IMR-90 (cell line): ENCODE measurements around the gene NUDT7. TPM values are rescaled to one million over a fixed set of nuclear protein-coding genes. Genes with fewer than 3 reads are reported as not detected.

Experiments
- ATAC-seq: fragments of 200-7000 bp; cut with Tn5 transposase; 2 replicates; pipeline ENCODE4 v1.9.1; 2020; ENCODE audit warnings: low read depth, mild to moderate bottlenecking, moderate library complexity
- BruUV-seq: library from RNA; stranded (reverse); fragments of 400-500 nt; replicated peaks from 2 replicates; lab custom pipeline; 2021; lab: Mats Ljungman, UMichigan
- CTCF ChIA-PET: fragments of 300-600 bp; formaldehyde crosslinking; extraction: SDS; loops from one replicate; lab custom pipeline; 2021; ENCODE audit warnings: antibody characterized with exemption; lab: Yijun Ruan, JAX
- POLR2A ChIA-PET: fragments of 300-600 bp; sonication (Branson Sonifier 250); formaldehyde crosslinking; loops from one replicate; lab custom pipeline; 2022; ENCODE audit warnings: antibody characterized with exemption; ENCODE audit not compliant: unreplicated experiment; lab: Charles Lee
- DNase-seq: peaks from one replicate; pipeline ENCODE4 v3.0.0; 2013
- H2AFZ ChIP-seq: replicated peaks from 2 replicates; pipeline ENCODE3; 2013; ENCODE audit warnings: low read length, mild to moderate bottlenecking; ENCODE audit not compliant: poor library complexity
- H2AK5ac ChIP-seq: 2 replicates; pipeline ENCODE4 v1.6.1; 2013; ENCODE audit warnings: low read depth, low read length, inconsistent platforms
- H2AK9ac ChIP-seq: replicated peaks from 2 replicates; pipeline ENCODE3; 2013; ENCODE audit warnings: mild to moderate bottlenecking, low read depth, low read length, moderate library complexity; ENCODE audit not compliant: poor library complexity
- H2BK120ac ChIP-seq: 2 replicates; pipeline ENCODE4 v1.6.1; 2013; ENCODE audit warnings: low read depth, low read length, inconsistent platforms
- H2BK15ac ChIP-seq: 3 replicates; pipeline ENCODE4 v1.6.1; 2013; ENCODE audit warnings: low read depth, low read length, inconsistent platforms
- H2BK20ac ChIP-seq: 2 replicates; pipeline ENCODE4 v1.6.1; 2013; ENCODE audit warnings: low read depth, mild to moderate bottlenecking, inconsistent platforms, low read length, moderate library complexity
- H2BK5ac ChIP-seq: 2 replicates; pipeline ENCODE4 v1.6.1; 2013; ENCODE audit warnings: mild to moderate bottlenecking, low read depth, low read length, inconsistent platforms; ENCODE audit not compliant: poor library complexity, severe bottlenecking
- H3K14ac ChIP-seq: replicated peaks from 2 replicates; pipeline ENCODE4 v1.6.1; 2013; ENCODE audit warnings: low read depth, low read length, inconsistent platforms
- H3K18ac ChIP-seq: 2 replicates; pipeline ENCODE4 v1.6.1; 2013; ENCODE audit warnings: low read depth, low read length, control low read depth
- H3K23ac ChIP-seq: 2 replicates; pipeline ENCODE4 v1.6.1; 2013; ENCODE audit warnings: low read depth, low read length, inconsistent platforms
- H3K27ac ChIP-seq: 2 replicates; pipeline ENCODE4 v1.5.1; 2013; ENCODE audit warnings: mild to moderate bottlenecking, control low read depth, low read length; ENCODE audit not compliant: insufficient read depth
- H3K27me3 ChIP-seq: 2 replicates; pipeline ENCODE4 v1.6.1; 2013; ENCODE audit warnings: low read length; ENCODE audit not compliant: control insufficient read depth, insufficient read depth
- H3K36me3 ChIP-seq: 2 replicates; pipeline ENCODE4 v1.6.1; 2013; ENCODE audit warnings: low read length, mixed read lengths; ENCODE audit not compliant: control insufficient read depth, insufficient read depth
- H3K4ac ChIP-seq: 2 replicates; pipeline ENCODE4 v1.6.1; 2013; ENCODE audit warnings: low read depth, low read length, inconsistent platforms
- H3K4me1 ChIP-seq: 2 replicates; pipeline ENCODE4 v1.6.1; 2013; ENCODE audit warnings: low read length, mixed read lengths; ENCODE audit not compliant: control insufficient read depth, insufficient read depth
- H3K4me2 ChIP-seq: 2 replicates; pipeline ENCODE4 v1.6.1; 2013; ENCODE audit warnings: low read depth, mild to moderate bottlenecking, control low read depth, low read length, moderate library complexity
- H3K4me3 ChIP-seq: 2 replicates; pipeline ENCODE4 v1.5.1; 2013; ENCODE audit warnings: low read depth, mild to moderate bottlenecking, control low read depth, low read length, moderate library complexity; ENCODE audit not compliant: insufficient read depth
- H3K56ac ChIP-seq: 2 replicates; pipeline ENCODE4 v1.6.1; 2013; ENCODE audit warnings: low read length, inconsistent platforms; ENCODE audit not compliant: insufficient read depth; ENCODE audit errors: extremely low read depth
- H3K79me1 ChIP-seq, 2 experiments: 2 replicates each; pipeline ENCODE4 v1.6.1; 2013; ENCODE audit warnings: low read length in 2 of 2, inconsistent platforms in 1 of 2, low read depth in 1 of 2
- H3K9ac ChIP-seq: 2 replicates; pipeline ENCODE4 v1.6.1; 2013; ENCODE audit warnings: low read depth, low read length, control low read depth
- H3K9me1 ChIP-seq: 2 replicates; pipeline ENCODE4 v1.6.1; 2013; ENCODE audit warnings: low read length, inconsistent platforms; ENCODE audit not compliant: insufficient read depth
- H3K9me3 ChIP-seq: 2 replicates; pipeline ENCODE4 v1.6.1; 2013; ENCODE audit warnings: low read length; ENCODE audit not compliant: control insufficient read depth, insufficient read depth
- H4K20me1 ChIP-seq: 2 replicates; pipeline ENCODE4 v1.6.1; 2013; ENCODE audit warnings: low read length, inconsistent platforms; ENCODE audit not compliant: insufficient read depth
- H4K5ac ChIP-seq: 2 replicates; pipeline ENCODE4 v1.6.1; 2013; ENCODE audit warnings: mild to moderate bottlenecking, low read depth, low read length, control low read depth
- H4K8ac ChIP-seq, 2 experiments: 2 replicates each; pipeline ENCODE4 v1.6.1; 2013; ENCODE audit warnings: low read depth in 2 of 2, low read length in 2 of 2, control low read depth in 1 of 2, inconsistent platforms in 1 of 2
- H4K91ac ChIP-seq: 2 replicates; pipeline ENCODE4 v1.6.1; 2013; ENCODE audit warnings: low read depth, low read length, inconsistent platforms; ENCODE audit not compliant: insufficient read depth
- BHLHE40 ChIP-seq: fragments of 150-350 bp; IDR thresholded peaks from 2 replicates; pipeline ENCODE4 v1.6.1; 2016; ENCODE audit warnings: mild to moderate bottlenecking, low read depth, low read length
- CEBPB ChIP-seq: IDR thresholded peaks from 2 replicates; pipeline ENCODE4 v1.6.1; 2012; ENCODE audit warnings: low read depth, low read length, improper control_type of control experiment
- ELK1 ChIP-seq: fragments of 150-350 bp; IDR thresholded peaks from 2 replicates; pipeline ENCODE4 v1.6.1; 2016; ENCODE audit warnings: low read depth, mild to moderate bottlenecking, low read length, moderate library complexity, borderline replicate concordance
- FOS ChIP-seq: fragments of 150-350 bp; IDR thresholded peaks from 2 replicates; pipeline ENCODE4 v1.6.1; 2016; ENCODE audit warnings: low read depth, low read length
- USF2 ChIP-seq: fragments of 150-350 bp; IDR thresholded peaks from 2 replicates; pipeline ENCODE4 v1.6.1; 2017; ENCODE audit warnings: mild to moderate bottlenecking, antibody characterized with exemption, low read length, low read depth
- WGBS, 2 experiments: methylation state at CpG; one replicate each; pipeline versions ENCODE4 v1.1.5 to v1.1.7; 2013; ENCODE audit warnings: missing lambda C conversion rate in 2 of 2; ENCODE audit not compliant: insufficient read length in 1 of 2; ENCODE audit errors: extremely low coverage in 2 of 2; 5-methylcytosine and 5-hydroxymethylcytosine counted together
- dilution Hi-C: fragments of 300-500 bp; cut with HindIII; formaldehyde crosslinking; loops from one replicate; pipeline ENCODE4 v1.14.3; 2018; ENCODE audit warnings: low sequenced_read_pairs; ENCODE audit not compliant: unreplicated experiment
- in situ Hi-C: fragments of 300-500 bp; cut with MboI; formaldehyde crosslinking; loops from 3 replicates; pipeline ENCODE4 v1.14.3; 2019; ENCODE audit warnings: low sequenced_read_pairs, inconsistent platforms, mixed read lengths
- intact Hi-C: fragments of 100-400 bp; cut with micrococcal nuclease; formaldehyde crosslinking; loops from 2 replicates; pipeline ENCODE4 v1.10.0; 2022
- polyA plus RNA-seq, 3 experiments: library from polyadenylated mRNA; depleted of rRNA; stranded (reverse); fragments of >200 nt; gene quantifications; 2 replicates each; pipeline ENCODE4 v1.2.3, GENCODE V29; 2012; ENCODE audit warnings: low replicate concordance in 1 of 3
- total RNA-seq: library from RNA; depleted of rRNA; stranded (reverse); fragments of >200 nt; gene quantifications from 2 replicates; pipeline ENCODE4 v1.2.3, GENCODE V29; 2012

The NUDT7 gene
- total and polyA plus RNA-seq, 2 of the 4 experiments (the other 2 are of a cell fraction) = 4.3 to 6.2 TPM

GRCh38 chr16:77724174-77724573 is 1.9 kb downstream of the NUDT7 start:
- ChIA-PET CTCF (no interaction called here), POLR2A (no interaction called here)
- Histone ChIP-seq H2BK120ac (no peak overlapping the region), H3K27ac (no peak overlapping the region), H3K36me3 (no peaks in the 10 kb centered on the region), H2AK5ac (no peak overlapping the region; the same call in 1 of the 2 replicates), H2BK15ac (peak overlapping the region; percentile 15; the same call in 1 of the 3 replicates), H3K4ac (peak overlapping the region; percentile 15; the same call in 1 of the 2 replicates), H2BK5ac (no peak overlapping the region), H3K4me2 (no peak overlapping the region), H3K18ac (no peak overlapping the region), H3K4me3 (no peak overlapping the region), H3K9ac (no peak overlapping the region), H2BK20ac (0 out of 2 replicates have a peak overlapping the region, but pooled peaks have one; percentile 57), H2AFZ (no peak overlapping the region), H3K9me3 (no peaks in the 10 kb centered on the region), H3K79me1 (no peaks in the 10 kb centered on the region), H3K27me3 (no peaks in the 10 kb centered on the region), H4K5ac (no peak overlapping the region), H4K8ac (no peak overlapping the region), H3K14ac (no peak overlapping the region), H2AK9ac (no peak overlapping the region), H3K56ac (no peak overlapping the region), H3K23ac (no peak overlapping the region), H3K4me1 (no peaks in the 10 kb centered on the region), H4K91ac (0 out of 2 replicates have a peak overlapping the region, but pooled peaks have one; percentile 16), H4K20me1 (no peaks in the 10 kb centered on the region), H3K9me1 (no peaks in the 10 kb centered on the region)
- DNase-seq (no peak), ATAC-seq (no peak)
- TF ChIP-seq BHLHE40 = no peak
- no peak for TF ChIP-seq CEBPB
- TF ChIP-seq ELK1 = no peak
- TF ChIP-seq USF2 = no peak
- no peak for TF ChIP-seq FOS
- intact Hi-C loops = loop anchor here (5.0 kb wide), 1 partner anchor 173 kb away; no protein-coding TSS in a partner anchor
- no CpG with 5 or more reads among the region's 7 CpGs for WGBS, 2 experiments
- BruUV-seq = no TSS peak
- in situ Hi-C loops = no loop called here
- dilution Hi-C loops = no loop called here
